ENCODE data around the gene CD2BP2. TPM values are rescaled to one million over a fixed set of nuclear protein-coding genes. Genes with fewer than 3 reads are reported as not detected.

The CD2BP2 gene
- total and polyA plus RNA-seq, 2 of the 8 experiments (the other 6 are each of a cell fraction or from before 2014, with no cell fraction given) = 22.4 to 55.3 TPM

DNA sequence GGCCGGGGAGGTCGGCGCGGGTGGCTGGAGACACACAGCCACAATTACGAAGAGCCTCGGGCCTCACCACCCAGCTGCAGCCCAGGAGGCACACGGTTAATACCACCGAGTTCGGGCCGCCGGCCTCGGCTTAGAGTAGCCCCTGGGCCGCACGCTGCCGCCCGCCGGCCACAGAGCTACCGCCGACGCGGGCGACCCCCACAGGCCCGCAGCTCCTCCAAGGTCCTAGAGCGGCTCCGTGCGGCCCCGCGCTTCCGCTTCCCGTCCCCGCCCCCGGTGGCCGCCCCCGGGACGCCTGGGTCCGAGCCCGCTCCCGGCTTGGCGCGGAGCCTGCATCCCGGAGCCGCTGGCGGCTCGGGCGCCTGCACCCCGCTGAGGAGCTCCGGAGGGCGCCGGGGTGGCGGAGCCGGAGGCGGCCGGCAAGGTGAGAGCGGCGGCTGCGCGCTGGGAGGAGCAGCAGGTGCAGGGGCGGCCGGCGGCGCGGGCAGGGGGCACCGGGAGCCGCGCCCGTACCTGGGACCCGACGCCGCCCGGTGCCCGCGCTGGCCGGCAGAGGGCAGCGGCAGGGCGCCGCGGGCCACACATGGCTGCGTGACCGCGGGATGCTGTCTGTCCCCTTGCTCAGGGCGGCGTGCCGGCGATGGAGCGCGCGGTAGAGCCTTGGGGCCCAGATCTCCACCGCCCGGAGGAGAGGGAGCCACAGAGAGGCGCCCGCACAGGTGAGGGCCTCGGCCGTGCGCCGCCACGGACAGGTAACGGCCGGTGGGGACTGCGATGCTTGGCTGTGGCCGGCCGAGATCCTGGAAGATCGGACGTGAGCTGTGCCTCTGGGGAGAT is 40.3 kb upstream of the CD2BP2 start, which contains the start of gene ZNF48 (continued):
- TF ChIP-seq, protein P1, sequence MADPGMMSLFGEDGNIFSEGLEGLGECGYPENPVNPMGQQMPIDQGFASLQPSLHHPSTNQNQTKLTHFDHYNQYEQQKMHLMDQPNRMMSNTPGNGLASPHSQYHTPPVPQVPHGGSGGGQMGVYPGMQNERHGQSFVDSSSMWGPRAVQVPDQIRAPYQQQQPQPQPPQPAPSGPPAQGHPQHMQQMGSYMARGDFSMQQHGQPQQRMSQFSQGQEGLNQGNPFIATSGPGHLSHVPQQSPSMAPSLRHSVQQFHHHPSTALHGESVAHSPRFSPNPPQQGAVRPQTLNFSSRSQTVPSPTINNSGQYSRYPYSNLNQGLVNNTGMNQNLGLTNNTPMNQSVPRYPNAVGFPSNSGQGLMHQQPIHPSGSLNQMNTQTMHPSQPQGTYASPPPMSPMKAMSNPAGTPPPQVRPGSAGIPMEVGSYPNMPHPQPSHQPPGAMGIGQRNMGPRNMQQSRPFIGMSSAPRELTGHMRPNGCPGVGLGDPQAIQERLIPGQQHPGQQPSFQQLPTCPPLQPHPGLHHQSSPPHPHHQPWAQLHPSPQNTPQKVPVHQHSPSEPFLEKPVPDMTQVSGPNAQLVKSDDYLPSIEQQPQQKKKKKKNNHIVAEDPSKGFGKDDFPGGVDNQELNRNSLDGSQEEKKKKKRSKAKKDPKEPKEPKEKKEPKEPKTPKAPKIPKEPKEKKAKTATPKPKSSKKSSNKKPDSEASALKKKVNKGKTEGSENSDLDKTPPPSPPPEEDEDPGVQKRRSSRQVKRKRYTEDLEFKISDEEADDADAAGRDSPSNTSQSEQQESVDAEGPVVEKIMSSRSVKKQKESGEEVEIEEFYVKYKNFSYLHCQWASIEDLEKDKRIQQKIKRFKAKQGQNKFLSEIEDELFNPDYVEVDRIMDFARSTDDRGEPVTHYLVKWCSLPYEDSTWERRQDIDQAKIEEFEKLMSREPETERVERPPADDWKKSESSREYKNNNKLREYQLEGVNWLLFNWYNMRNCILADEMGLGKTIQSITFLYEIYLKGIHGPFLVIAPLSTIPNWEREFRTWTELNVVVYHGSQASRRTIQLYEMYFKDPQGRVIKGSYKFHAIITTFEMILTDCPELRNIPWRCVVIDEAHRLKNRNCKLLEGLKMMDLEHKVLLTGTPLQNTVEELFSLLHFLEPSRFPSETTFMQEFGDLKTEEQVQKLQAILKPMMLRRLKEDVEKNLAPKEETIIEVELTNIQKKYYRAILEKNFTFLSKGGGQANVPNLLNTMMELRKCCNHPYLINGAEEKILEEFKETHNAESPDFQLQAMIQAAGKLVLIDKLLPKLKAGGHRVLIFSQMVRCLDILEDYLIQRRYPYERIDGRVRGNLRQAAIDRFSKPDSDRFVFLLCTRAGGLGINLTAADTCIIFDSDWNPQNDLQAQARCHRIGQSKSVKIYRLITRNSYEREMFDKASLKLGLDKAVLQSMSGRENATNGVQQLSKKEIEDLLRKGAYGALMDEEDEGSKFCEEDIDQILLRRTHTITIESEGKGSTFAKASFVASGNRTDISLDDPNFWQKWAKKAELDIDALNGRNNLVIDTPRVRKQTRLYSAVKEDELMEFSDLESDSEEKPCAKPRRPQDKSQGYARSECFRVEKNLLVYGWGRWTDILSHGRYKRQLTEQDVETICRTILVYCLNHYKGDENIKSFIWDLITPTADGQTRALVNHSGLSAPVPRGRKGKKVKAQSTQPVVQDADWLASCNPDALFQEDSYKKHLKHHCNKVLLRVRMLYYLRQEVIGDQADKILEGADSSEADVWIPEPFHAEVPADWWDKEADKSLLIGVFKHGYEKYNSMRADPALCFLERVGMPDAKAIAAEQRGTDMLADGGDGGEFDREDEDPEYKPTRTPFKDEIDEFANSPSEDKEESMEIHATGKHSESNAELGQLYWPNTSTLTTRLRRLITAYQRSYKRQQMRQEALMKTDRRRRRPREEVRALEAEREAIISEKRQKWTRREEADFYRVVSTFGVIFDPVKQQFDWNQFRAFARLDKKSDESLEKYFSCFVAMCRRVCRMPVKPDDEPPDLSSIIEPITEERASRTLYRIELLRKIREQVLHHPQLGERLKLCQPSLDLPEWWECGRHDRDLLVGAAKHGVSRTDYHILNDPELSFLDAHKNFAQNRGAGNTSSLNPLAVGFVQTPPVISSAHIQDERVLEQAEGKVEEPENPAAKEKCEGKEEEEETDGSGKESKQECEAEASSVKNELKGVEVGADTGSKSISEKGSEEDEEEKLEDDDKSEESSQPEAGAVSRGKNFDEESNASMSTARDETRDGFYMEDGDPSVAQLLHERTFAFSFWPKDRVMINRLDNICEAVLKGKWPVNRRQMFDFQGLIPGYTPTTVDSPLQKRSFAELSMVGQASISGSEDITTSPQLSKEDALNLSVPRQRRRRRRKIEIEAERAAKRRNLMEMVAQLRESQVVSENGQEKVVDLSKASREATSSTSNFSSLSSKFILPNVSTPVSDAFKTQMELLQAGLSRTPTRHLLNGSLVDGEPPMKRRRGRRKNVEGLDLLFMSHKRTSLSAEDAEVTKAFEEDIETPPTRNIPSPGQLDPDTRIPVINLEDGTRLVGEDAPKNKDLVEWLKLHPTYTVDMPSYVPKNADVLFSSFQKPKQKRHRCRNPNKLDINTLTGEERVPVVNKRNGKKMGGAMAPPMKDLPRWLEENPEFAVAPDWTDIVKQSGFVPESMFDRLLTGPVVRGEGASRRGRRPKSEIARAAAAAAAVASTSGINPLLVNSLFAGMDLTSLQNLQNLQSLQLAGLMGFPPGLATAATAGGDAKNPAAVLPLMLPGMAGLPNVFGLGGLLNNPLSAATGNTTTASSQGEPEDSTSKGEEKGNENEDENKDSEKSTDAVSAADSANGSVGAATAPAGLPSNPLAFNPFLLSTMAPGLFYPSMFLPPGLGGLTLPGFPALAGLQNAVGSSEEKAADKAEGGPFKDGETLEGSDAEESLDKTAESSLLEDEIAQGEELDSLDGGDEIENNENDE (IDR thresholded peaks at IDR 0.05; ENCODE audit: insufficient replicate concordance, low read length) = no peak
- TF ChIP-seq, protein P2, sequence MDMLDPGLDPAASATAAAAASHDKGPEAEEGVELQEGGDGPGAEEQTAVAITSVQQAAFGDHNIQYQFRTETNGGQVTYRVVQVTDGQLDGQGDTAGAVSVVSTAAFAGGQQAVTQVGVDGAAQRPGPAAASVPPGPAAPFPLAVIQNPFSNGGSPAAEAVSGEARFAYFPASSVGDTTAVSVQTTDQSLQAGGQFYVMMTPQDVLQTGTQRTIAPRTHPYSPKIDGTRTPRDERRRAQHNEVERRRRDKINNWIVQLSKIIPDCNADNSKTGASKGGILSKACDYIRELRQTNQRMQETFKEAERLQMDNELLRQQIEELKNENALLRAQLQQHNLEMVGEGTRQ (IDR thresholded peaks at IDR 0.05; ENCODE audit: low read length) = no peak
- no peak for TF ChIP-seq TCF12 (IDR thresholded peaks at IDR 0.05; ENCODE audit: low read depth, low read length)
- TF ChIP-seq POU5F1 (IDR thresholded peaks at IDR 0.05; ENCODE audit: low read depth, low read length) = no peak
- no peak for TF ChIP-seq HDAC6 (IDR thresholded peaks at IDR 0.05; ENCODE audit: low read depth, low read length)
- no peak for TF ChIP-seq SIRT6 (IDR thresholded peaks at IDR 0.05; ENCODE audit: low read length)
- TF ChIP-seq CEBPB (IDR thresholded peaks at IDR 0.05; ENCODE audit: low read depth, low read length) = no peak
- peak in 1 of 2 experiments; percentile 73; a peak in 2 of 3 replicates for TF ChIP-seq POLR2A (IDR thresholded peaks at IDR 0.05; ENCODE audit: control extremely low read depth in 1 of 2, low read depth in 2 of 2, low read length in 2 of 2)
- peak; percentile 77 to 84; a peak in 3 of 4 replicates for TF ChIP-seq SIN3A (conservative IDR thresholded peaks at IDR 0.05 in 1 of 2, IDR thresholded peaks at IDR 0.05 in 1 of 2; ENCODE audit: low read depth in 1 of 2, low read length in 2 of 2)

Measured in H1 (cell line).